GM21576 (cell line): Measurements from ENCODE around the gene RNF128.
A peak's percentile ranks its signal among the peaks of the same experiment; 100 is the strongest.
"Not testable (repeated sequence)": the region's sequence is repeated elsewhere in the genome, so short reads cannot be mapped to it uniquely, and the experiment has no call there.

Experiments used
- ATAC-seq: cut with Tn5 transposase; IDR thresholded peaks from one replicate; pipeline ENCODE4 v1.9.1; 2021; ENCODE audit warnings: mild to moderate bottlenecking, moderate library complexity; ENCODE audit not compliant: unreplicated experiment

Gene RNF128

DNA sequence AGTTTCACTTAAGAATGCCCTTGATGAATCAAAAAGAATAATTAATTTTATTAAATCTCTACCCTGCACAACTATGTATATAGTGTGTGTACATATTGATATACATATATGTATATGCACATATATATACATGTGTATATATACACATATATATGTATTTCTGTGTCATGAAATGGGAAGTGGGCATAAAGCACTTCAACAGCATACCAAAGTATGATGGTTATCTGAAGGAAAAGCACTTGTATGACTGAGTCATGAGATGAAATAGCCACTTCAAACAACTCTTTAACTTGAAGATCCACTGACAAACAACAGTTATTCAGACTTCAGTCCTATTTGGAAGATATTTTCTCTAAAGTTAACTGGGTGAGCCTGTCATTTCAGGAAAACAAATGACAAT lies 16.3 kb downstream of the RNF128 start:
- ATAC-seq: no peak

DNA sequence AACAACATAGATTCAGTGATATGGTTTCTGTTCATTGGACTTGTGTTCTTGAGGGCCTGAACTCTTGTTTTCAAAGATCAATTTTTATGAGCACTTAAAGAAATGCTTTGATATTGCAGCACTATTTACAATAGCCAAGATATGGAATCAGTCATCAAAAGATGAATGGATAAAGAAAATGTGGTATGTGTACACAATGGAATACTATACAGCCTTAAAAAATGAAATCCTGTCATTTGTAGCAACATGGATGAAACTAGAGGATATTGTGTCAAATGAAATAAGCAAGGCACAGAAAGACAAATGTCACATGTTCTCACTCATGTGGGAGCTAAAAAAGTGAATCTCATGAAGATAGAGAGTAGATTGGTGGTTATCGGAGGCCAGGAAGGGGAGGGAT lies 21.9 kb downstream of the RNF128 start:
- ATAC-seq: no peak

DNA sequence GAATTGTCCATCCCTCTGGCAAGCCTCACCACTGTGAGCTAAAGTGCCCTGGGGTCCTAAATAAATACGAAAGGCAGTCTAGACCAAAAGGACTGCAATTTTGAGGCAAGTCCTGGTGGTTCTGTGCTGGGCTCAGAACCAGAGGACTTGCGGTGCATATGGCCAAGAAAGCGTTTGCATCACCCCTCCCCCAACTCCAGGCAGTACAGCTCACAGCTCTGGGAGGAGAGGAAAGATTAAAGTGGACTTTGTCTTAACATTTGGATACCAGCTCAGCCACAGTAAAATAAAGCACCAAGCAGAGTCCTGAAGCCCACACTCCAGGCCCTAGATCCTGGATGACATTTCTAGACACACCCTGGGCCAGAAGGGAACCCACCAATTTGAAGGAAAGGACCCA lies 24.9 kb downstream of the RNF128 start:
- ATAC-seq: no peak

DNA sequence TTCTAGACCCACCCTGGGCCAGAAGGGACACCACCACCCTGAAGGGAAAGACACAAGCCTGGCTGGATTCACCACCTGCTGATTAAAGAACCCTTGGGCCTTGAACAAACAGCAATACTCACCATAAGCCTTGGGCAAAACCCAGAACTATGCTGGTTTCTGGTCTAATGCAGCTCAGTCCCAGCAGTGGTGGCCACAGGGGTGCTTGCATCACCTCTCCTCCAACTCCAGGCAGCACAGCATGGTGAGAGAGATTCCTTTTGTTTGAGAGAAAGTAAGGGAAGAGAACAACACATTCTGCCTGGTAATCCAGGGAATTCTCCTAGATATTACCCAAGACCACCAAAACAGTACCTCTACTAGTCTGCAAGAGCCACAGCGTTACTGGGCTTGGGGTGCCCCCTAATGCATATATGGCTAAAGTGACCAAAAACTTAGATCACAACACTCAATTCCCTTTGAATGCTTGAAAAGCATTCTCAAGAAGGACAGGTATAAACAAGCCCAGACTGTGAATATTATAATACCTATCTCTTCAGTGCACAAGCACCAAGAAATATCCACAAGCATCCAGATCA lies 25.7 kb downstream of the RNF128 start:
- ATAC-seq: no peak

DNA sequence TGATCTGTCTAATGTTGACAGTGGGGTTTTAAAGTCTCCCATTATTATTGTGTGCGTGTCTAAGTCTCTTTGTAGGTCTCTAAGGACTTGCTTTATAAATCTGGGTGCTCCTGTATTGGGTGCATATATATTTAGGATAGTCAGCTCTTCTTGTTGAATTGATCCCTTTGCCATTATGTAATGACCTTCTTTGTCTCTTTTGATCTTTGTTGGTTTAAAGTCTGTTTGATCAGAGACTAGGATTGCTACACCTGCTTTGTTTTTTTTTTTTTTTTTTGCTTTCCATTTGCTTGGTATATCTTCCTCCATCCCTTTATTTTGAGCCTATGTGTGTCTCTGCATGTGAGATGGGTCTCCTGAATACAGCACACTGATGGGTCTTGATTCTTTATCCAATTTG lies 42.8 kb downstream of the RNF128 start:
- not testable (repeated sequence) for ATAC-seq

DNA sequence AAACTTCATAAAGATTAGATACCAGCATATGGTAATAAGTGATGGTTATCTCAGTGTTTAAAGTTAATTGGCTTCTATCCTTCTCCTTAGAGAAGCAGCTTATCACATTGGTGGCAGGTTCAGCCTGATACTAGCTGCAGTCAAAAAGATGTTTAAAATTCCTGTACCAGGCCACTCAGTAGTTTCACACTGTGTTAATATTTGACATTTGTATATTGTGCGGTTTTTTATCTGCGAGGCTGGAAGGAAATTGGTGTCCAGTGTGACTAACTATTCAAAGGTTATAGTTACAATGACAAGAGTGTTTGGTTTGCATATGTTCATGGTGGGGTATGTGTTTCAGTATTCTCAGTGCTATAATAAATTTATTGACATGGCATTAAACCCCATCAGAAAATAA lies 48.5 kb downstream of the RNF128 start:
- no peak for ATAC-seq

DNA sequence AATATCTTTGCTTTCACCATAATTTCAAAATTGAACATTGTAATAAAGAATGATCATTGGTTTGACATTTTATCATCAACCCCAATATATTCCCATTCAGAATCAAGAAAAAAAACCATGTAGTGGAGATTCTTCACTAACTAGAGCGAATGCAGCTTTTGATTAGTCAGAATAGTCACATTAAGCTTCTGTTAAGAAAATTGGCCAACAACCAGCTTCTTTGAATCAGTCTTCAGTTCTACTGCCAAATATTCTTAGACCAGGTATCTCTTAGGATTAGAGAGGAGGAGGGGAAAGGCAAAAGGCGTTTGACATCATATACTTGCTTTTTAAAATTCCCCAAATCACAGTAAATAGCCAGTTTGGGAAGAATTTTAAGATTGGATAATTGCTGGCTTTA lies 53.8 kb downstream of the RNF128 start:
- no peak for ATAC-seq

DNA sequence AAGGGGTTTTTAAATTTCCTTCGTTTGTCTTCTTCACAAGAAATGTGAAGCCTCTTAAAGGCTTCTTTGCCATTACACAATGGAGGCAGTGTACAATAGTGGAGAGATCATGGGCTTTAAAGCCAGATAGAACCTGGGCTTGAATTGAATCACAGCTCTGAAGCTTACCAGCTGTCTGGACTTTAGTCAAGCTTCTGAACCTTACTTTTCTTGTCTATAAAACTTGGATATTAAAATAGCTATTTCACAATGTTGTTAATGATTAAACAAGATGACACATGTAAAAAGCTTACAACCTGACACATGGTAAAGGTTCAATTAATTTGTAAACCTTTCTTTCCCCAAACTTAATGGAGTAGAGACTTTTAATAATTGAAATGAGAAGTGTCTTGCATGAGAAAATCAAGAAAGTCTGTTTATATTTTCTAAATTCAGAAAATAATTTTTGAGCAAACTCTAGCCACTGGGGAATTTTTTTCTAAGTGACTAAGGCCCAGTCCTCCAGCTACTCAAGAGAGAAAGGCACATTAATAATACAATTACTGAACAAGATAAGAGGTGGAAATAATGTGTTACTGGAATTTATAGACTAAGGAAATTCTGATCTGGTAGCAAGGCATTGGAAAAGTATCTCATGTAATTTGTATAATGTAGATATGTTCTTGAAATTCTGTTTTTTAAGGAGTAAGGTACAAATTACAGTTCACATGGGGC lies 54.3 kb downstream of the RNF128 start:
- ATAC-seq: no peak

DNA sequence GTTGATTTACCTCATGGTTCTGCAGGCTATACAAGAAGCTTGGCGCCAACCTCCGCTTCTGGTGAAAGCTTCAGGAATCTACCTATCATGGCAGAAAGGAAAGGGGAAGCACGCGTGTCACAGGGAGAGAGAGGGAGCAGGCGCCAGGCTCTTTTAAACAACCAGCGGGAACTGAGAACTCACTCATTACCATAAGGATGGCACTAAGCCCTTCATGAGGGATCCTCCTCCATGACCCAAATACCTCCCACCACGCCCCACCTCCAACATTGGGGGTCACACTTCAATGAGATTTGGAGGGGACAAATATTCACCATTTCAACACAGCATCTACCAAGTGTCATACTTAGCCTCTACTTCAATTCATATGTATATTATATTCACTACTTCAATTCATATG lies 57.2 kb downstream of the RNF128 start:
- no peak for ATAC-seq

DNA sequence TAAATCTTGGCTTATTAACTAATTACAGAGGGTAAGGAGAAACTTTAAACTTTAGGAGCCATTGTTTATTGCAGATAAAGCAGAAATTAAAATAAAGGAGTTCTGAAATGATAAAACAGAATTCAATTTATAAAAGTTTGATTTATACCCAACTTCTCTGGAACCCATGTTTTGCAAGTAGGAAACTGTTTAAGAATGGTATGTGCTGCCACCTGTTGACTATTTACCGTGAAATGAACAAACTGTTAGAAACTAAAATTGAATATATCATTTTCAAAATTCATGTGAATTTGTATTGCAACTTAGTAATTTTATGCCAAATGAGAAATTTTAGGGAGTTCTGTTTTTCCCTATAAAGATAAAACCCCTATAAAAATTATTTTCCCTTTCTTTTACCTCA lies 65.0 kb downstream of the RNF128 start:
- no peak for ATAC-seq

DNA sequence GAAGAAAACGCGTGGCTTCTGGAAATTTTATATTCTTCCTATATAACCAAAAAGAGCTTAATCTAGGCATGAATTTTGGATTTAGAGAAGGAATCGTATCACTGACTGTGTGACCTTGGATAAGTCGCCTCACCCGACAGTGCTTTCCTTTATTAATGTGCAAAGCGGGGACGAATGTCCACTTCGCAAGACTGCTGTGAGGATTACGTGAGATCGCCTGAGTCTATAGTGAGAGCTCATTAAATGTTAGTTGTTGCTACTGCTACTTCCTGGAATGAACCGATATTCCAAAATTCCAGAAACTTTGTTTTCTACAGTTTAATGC lies 75.5 kb downstream of the RNF128 start:
- ATAC-seq: no peak

DNA sequence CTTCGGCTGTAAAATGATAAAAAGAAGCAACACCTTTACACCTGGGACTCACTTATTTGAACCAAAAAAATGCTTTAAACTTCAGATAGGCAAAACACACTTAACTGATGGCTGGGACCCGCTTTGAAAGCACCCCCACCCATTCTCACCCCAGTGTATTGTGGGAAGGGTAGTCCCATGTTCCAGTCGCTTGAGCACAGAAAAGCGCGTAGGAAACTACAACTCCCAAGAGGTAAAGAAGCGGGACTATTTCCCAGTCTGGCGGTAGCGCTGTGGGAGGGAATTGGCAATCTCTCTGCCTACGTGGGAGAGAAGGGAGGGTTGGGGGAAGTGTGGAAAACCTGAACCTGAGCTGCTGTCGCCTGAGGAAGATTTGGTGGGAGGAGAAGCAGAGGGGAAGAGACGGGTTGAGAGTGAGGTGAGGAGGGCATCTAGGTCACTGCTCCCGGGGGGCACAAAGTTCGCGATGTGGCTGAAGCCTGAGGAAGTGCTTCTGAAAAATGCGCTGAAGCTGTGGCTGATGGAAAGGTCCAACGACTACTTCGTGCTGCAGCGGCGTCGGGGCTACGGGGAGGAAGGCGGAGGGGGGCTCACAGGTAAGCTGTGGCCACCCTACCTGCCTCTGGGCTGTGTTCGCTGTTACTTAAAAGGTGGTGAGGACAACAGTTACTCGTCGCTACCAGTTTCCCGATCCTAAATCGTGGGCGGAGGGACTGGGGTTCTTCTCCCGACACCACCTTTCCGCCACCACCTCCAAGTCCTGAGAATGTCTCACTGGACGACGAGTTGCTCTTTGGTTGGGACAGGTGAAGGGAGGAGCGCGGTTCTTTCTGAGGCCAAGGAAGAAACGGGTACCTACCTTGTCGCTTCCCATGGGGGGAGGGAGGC lies 76.1 kb downstream of the RNF128 start, which contains the start of gene TBC1D8B:
Gene TBC1D8B (plus strand): TSS at position 286 of the 888 bp plus-strand sequence. CDS start 181 bp downstream, at position 467.
- ATAC-seq: peak; percentile 94

DNA sequence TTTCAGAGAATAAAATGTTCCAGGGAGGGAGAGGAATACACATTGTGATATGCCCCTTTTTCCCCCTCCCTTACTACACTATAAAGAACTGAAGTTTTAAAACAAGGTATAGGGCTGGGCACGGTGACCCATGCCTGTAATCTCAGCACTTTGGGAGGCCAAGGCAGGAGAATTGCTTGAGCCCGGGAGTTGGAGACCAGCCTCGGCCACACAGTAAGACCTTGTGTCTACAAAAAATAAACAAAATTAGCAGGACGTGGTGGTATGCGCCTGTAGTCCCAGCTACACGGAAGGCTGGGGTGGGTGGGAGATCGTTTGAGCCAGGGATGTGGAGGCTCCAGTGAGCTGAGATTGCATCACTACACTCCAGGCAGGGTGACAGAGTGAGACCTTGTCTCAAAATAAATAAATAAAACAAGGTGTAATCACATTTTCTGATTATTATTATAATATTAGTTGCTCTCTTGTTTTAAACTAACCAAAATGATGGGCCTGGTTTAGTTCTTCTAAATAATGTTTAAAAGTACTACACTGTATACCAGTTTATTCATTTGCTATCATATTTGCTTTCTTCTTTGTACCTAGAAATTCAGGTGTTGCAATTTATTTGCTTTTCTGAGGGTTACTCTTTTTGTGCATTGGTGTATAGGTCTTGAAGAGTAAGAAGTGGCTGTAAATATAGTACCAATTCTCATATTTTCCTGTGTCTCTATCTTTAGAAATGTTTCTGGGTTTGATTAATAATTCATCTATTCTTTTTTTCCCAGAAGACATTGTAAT lies 84.8 kb downstream of the RNF128 start:
- no peak for ATAC-seq

DNA sequence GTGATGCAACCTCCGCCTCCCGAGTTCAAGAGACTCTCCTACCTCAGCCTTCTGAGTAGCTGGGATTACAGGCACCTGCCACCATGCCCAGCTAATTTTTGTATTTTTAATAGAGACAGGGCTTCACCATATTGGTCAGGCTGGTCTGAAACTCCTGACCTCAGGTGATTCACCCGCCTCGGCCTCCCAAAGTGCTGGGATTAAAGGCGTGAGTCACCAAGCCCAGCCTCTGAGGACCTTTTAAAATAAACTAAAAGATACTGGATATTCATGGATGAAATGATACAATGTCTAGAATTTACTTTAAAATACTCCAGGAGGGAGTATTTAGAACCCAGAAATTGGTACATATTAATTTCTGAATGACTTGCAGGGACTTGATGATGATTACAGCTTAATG lies 86.4 kb downstream of the RNF128 start:
- ATAC-seq: not testable (repeated sequence)

DNA sequence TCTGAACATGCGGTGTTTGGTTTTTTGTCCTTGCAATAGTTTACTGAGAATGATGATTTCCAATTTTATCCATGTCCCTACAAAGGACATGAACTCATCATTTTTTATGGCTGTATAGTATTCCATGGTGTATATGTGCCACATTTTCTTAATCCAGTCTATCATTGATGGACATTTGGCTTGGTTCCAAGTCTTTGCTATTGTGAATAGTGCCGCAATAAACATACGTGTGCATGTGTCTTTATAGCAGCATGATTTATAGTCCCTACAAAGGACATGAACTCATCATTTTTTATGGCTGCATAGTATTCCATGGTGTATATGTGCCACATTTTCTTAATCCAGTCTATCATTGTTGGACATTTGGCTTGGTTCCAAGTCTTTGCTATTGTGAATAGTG lies 87.6 kb downstream of the RNF128 start:
- ATAC-seq: not testable (repeated sequence)
